Measurements from ENCODE around the gene PLA2G3. TPM values are rescaled to one million over a fixed set of nuclear protein-coding genes. Genes with fewer than 3 reads are reported as not detected.
A peak's percentile ranks its signal among the peaks of the same experiment; 100 is the strongest.

Gene PLA2G3
- total RNA-seq, 1 experiment from 2014 or later: 13.6 TPM

- no peak overlapping the region for H3K4me3 ChIP-seq (ENCODE audit: insufficient read depth, low read depth, low read length)
- H3K27me3 ChIP-seq (ENCODE audit: control insufficient read depth, insufficient read depth, low read length): no peaks in the 10 kb centered on the region; the same call in 1 of the 2 replicates
- H3K36me3 ChIP-seq (replicated peaks; ENCODE audit: control insufficient read depth, insufficient read depth, low read length): peaks cover 18% of the 10 kb centered on the region
- peak; percentile 27 for DNase-seq
These were observed 2.2 kb downstream of the PLA2G3 start for GRCh38 chr22:31138126-31138525.

- DNase-seq: peak; percentile 24
- Histone ChIP-seq H3K27me3 (ENCODE audit: control insufficient read depth, insufficient read depth, low read length) (no peaks in the 10 kb centered on the region; the same call in 1 of the 2 replicates), H3K4me3 (ENCODE audit: insufficient read depth, low read depth, low read length) (no peak overlapping the region), H3K36me3 (replicated peaks; ENCODE audit: control insufficient read depth, insufficient read depth, low read length) (peaks cover 18% of the 10 kb centered on the region)
These were observed 2.6 kb downstream of the PLA2G3 start for GRCh38 chr22:31137721-31138120.

- no peak for DNase-seq
- Histone ChIP-seq H3K4me3 (ENCODE audit: insufficient read depth, low read depth, low read length) (no peak overlapping the region), H3K27me3 (ENCODE audit: control insufficient read depth, insufficient read depth, low read length) (no peaks in the 10 kb centered on the region; the same call in 1 of the 2 replicates), H3K36me3 (replicated peaks; ENCODE audit: control insufficient read depth, insufficient read depth, low read length) (peaks cover 18% of the 10 kb centered on the region)
These were observed 3.6 kb downstream of the PLA2G3 start for GRCh38 chr22:31136711-31137110.

GRCh38 chr22:31136155-31136554 is 4.2 kb downstream of the PLA2G3 start:
- Histone ChIP-seq H3K36me3 (replicated peaks; ENCODE audit: control insufficient read depth, insufficient read depth, low read length) (peaks cover 18% of the 10 kb centered on the region), H3K4me3 (ENCODE audit: insufficient read depth, low read depth, low read length) (no peak overlapping the region), H3K27me3 (ENCODE audit: control insufficient read depth, insufficient read depth, low read length) (no peaks in the 10 kb centered on the region; the same call in 1 of the 2 replicates)
- peak; percentile 21 for DNase-seq

GRCh38 chr22:31135706-31136105 is 4.6 kb downstream of the PLA2G3 start:
- Histone ChIP-seq H3K36me3 (replicated peaks; ENCODE audit: control insufficient read depth, insufficient read depth, low read length) (peaks cover 18% of the 10 kb centered on the region), H3K4me3 (ENCODE audit: insufficient read depth, low read depth, low read length) (no peak overlapping the region), H3K27me3 (ENCODE audit: control insufficient read depth, insufficient read depth, low read length) (no peaks in the 10 kb centered on the region; the same call in 1 of the 2 replicates)
- DNase-seq: no peak

GRCh38 chr22:31134688-31135087 is 5.6 kb downstream of the PLA2G3 start:
- H3K36me3 ChIP-seq (replicated peaks; ENCODE audit: control insufficient read depth, insufficient read depth, low read length): peaks cover 18% of the 10 kb centered on the region
- H3K27me3 ChIP-seq (ENCODE audit: control insufficient read depth, insufficient read depth, low read length): no peaks in the 10 kb centered on the region
- no peak for DNase-seq
- H3K4me3 ChIP-seq (ENCODE audit: insufficient read depth, low read depth, low read length): no peak overlapping the region

- H3K4me3 ChIP-seq (ENCODE audit: insufficient read depth, low read depth, low read length): no peak overlapping the region
- H3K27me3 ChIP-seq (ENCODE audit: control insufficient read depth, insufficient read depth, low read length): no peaks in the 10 kb centered on the region
- H3K36me3 ChIP-seq (replicated peaks; ENCODE audit: control insufficient read depth, insufficient read depth, low read length): peaks cover 18% of the 10 kb centered on the region
- DNase-seq: peak; percentile 39
These were observed 6.4 kb downstream of the PLA2G3 start for GRCh38 chr22:31133911-31134310.

GRCh38 chr22:31130873-31131272 is 9.4 kb downstream of the PLA2G3 start:
- Histone ChIP-seq H3K4me3 (ENCODE audit: insufficient read depth, low read depth, low read length) (no peak overlapping the region), H3K36me3 (replicated peaks; ENCODE audit: control insufficient read depth, insufficient read depth, low read length) (peaks cover 9% of the 10 kb centered on the region)
- DNase-seq: peak; percentile 19

GRCh38 chr22:31128156-31128555 is 12.2 kb downstream of the PLA2G3 start:
- peak; percentile 23 for DNase-seq
- no peaks in the 10 kb centered on the region; the same call in 1 of the 2 replicates for H3K36me3 ChIP-seq (replicated peaks; ENCODE audit: control insufficient read depth, insufficient read depth, low read length)
- no peaks in the 10 kb centered on the region for H3K27me3 ChIP-seq (ENCODE audit: control insufficient read depth, insufficient read depth, low read length)
- no peak overlapping the region for H3K4me3 ChIP-seq (ENCODE audit: insufficient read depth, low read depth, low read length)

More at GRCh38 chr22:31130873-31131272, 9.4 kb downstream of the PLA2G3 start:
- H3K27me3 ChIP-seq (ENCODE audit: control insufficient read depth, insufficient read depth, low read length): no peaks in the 10 kb centered on the region

GRCh38 chr22:31127181-31127772 is 13.0 kb downstream of the PLA2G3 start:
- peak; percentile 85 for DNase-seq
- Histone ChIP-seq H3K4me3 (ENCODE audit: insufficient read depth, low read depth, low read length) (peak overlapping the region; percentile 26), H3K36me3 (replicated peaks; ENCODE audit: control insufficient read depth, insufficient read depth, low read length) (no peaks in the 10 kb centered on the region), H3K27me3 (ENCODE audit: control insufficient read depth, insufficient read depth, low read length) (no peaks in the 10 kb centered on the region)

GRCh38 chr22:31126869-31127175 is 13.5 kb downstream of the PLA2G3 start:
- no peak for DNase-seq
- H3K4me3 ChIP-seq (ENCODE audit: insufficient read depth, low read depth, low read length): no peak overlapping the region
- H3K36me3 ChIP-seq (replicated peaks; ENCODE audit: control insufficient read depth, insufficient read depth, low read length): no peaks in the 10 kb centered on the region
- H3K27me3 ChIP-seq (ENCODE audit: control insufficient read depth, insufficient read depth, low read length): no peaks in the 10 kb centered on the region

GRCh38 chr22:31126128-31126868 is 14.0 kb downstream of the PLA2G3 start:
- no peak overlapping the region for H3K4me3 ChIP-seq (ENCODE audit: insufficient read depth, low read depth, low read length)
- no peaks in the 10 kb centered on the region for H3K36me3 ChIP-seq (replicated peaks; ENCODE audit: control insufficient read depth, insufficient read depth, low read length)
- peak; percentile 64 for DNase-seq
- no peaks in the 10 kb centered on the region for H3K27me3 ChIP-seq (ENCODE audit: control insufficient read depth, insufficient read depth, low read length)

- DNase-seq: peak; percentile 49
- H3K4me3 ChIP-seq (ENCODE audit: insufficient read depth, low read depth, low read length): no peak overlapping the region
- no peaks in the 10 kb centered on the region for H3K36me3 ChIP-seq (replicated peaks; ENCODE audit: control insufficient read depth, insufficient read depth, low read length)
- H3K27me3 ChIP-seq (ENCODE audit: control insufficient read depth, insufficient read depth, low read length): no peaks in the 10 kb centered on the region
These were observed 14.7 kb downstream of the PLA2G3 start for GRCh38 chr22:31125521-31126117.

GRCh38 chr22:31124811-31125465 is 15.4 kb downstream of the PLA2G3 start:
- no peaks in the 10 kb centered on the region for H3K27me3 ChIP-seq (ENCODE audit: control insufficient read depth, insufficient read depth, low read length)
- H3K36me3 ChIP-seq (replicated peaks; ENCODE audit: control insufficient read depth, insufficient read depth, low read length): no peaks in the 10 kb centered on the region
- DNase-seq: no peak
- H3K4me3 ChIP-seq (ENCODE audit: insufficient read depth, low read depth, low read length): no peak overlapping the region

Measured in H7 (cell line).